CD14-positive monocyte (primary cell): ENCODE measurements around the gene FAM131A. TPM values are rescaled to one million over a fixed set of nuclear protein-coding genes. Genes with fewer than 3 reads are reported as not detected.

Experiments used
- DNase-seq, 3 donors: peaks; one replicate each; pipeline ENCODE4 v3.0.0-alpha.2; 2011 to 2022
- H2AFZ ChIP-seq: 2 replicates; pipeline ENCODE4 v1.6.0; 2012; ENCODE audit warnings: mild to moderate bottlenecking, low read depth, low read length, inconsistent platforms; ENCODE audit not compliant: insufficient read depth, poor library complexity, severe bottlenecking
- H3K27ac ChIP-seq, 2 donors: 1 replicate in 1 of 2; 2 replicates in 1 of 2; pipeline ENCODE4 v1.5.1; 2012 to 2013; ENCODE audit warnings: low read length in 2 of 2, control low read depth in 1 of 2, inconsistent platforms in 1 of 2, low read depth in 1 of 2, mild to moderate bottlenecking in 1 of 2
- H3K27me3 ChIP-seq, 2 donors: one replicate each; pipeline versions ENCODE4 v1.6.0 to v1.6.1; 2011 to 2013; ENCODE audit warnings: low read length in 2 of 2; ENCODE audit not compliant: control insufficient read depth in 2 of 2, insufficient read depth in 2 of 2
- H3K36me3 ChIP-seq, 2 donors: replicated peaks in 1 of 2; 1 replicate in 1 of 2; 2 replicates in 1 of 2; pipeline versions ENCODE4 v1.5.1 to v1.6.1; 2012 to 2013; ENCODE audit warnings: low read length in 2 of 2, control low read depth in 1 of 2, inconsistent platforms in 1 of 2, mild to moderate bottlenecking in 1 of 2; ENCODE audit not compliant: insufficient read depth in 2 of 2, control insufficient read depth in 1 of 2
- H3K4me1 ChIP-seq, 2 donors: 1 replicate in 1 of 2; 2 replicates in 1 of 2; pipeline versions ENCODE4 v1.5.1 to v1.6.1; 2012 to 2013; ENCODE audit warnings: low read length in 2 of 2, control low read depth in 1 of 2, inconsistent platforms in 1 of 2, mild to moderate bottlenecking in 1 of 2, moderate library complexity in 1 of 2; ENCODE audit not compliant: insufficient read depth in 2 of 2, control insufficient read depth in 1 of 2
- H3K4me2 ChIP-seq: replicated peaks from 2 replicates; pipeline ENCODE3; 2012; ENCODE audit warnings: low read length, moderate library complexity, mild to moderate bottlenecking; ENCODE audit not compliant: poor library complexity, severe bottlenecking; ENCODE audit errors: extremely low read depth
- H3K4me3 ChIP-seq, 3 experiments: fragments of 200-600 bp in 1 of 3; sonication (generic) in 1 of 3; replicated peaks in 1 of 3; 1 replicate in 2 of 3; 2 replicates in 1 of 3; pipeline ENCODE4 v1.5.1; 2011 to 2013; ENCODE audit warnings: low read length in 3 of 3, mild to moderate bottlenecking in 3 of 3, control low read depth in 2 of 3, low read depth in 2 of 3, inconsistent platforms in 1 of 3, moderate library complexity in 1 of 3
- H3K79me2 ChIP-seq: 2 replicates; pipeline ENCODE4 v1.6.0; 2012; ENCODE audit warnings: mild to moderate bottlenecking, control low read depth, inconsistent platforms, low read length, moderate library complexity; ENCODE audit not compliant: insufficient read depth
- H3K9ac ChIP-seq: 2 replicates; pipeline ENCODE4 v1.6.0; 2017; ENCODE audit warnings: low read length, mild to moderate bottlenecking; ENCODE audit not compliant: insufficient read depth, poor library complexity, severe bottlenecking
- H3K9me3 ChIP-seq, 2 donors: replicated peaks in 1 of 2; 1 replicate in 1 of 2; 2 replicates in 1 of 2; pipeline versions ENCODE4 v1.5.1 to v1.6.1; 2012 to 2013; ENCODE audit warnings: low read length in 2 of 2, control low read depth in 1 of 2; ENCODE audit not compliant: control insufficient read depth in 1 of 2, insufficient read depth in 1 of 2
- H4K20me1 ChIP-seq: 2 replicates; pipeline ENCODE4 v1.6.0; 2012; ENCODE audit warnings: mild to moderate bottlenecking, low read length, control low read depth, moderate library complexity; ENCODE audit not compliant: insufficient read depth
- H3K27ac Mint-ChIP-seq, 7 donors: one replicate each; pipeline ENCODE4 v1.8.0; 2020; ENCODE audit warnings: mild to moderate bottlenecking in 7 of 7, mixed read lengths in 7 of 7, moderate library complexity in 6 of 7, inconsistent platforms in 2 of 7
- H3K27me3 Mint-ChIP-seq, 3 donors: one replicate each; pipeline ENCODE4 v1.8.0; 2021 to 2022; ENCODE audit warnings: low read depth in 3 of 3, mild to moderate bottlenecking in 3 of 3, mixed read lengths in 3 of 3, moderate library complexity in 3 of 3, inconsistent platforms in 1 of 3
- H3K36me3 Mint-ChIP-seq, 2 donors: one replicate each; pipeline ENCODE4 v1.8.0; 2020; ENCODE audit warnings: mixed read lengths in 2 of 2, inconsistent platforms in 1 of 2, mild to moderate bottlenecking in 1 of 2
- H3K4me1 Mint-ChIP-seq: one replicate; pipeline ENCODE4 v1.8.0; 2020; ENCODE audit warnings: mild to moderate bottlenecking, mixed read lengths
- H3K4me3 Mint-ChIP-seq, 2 donors: one replicate each; pipeline ENCODE4 v1.8.0; 2020; ENCODE audit warnings: mild to moderate bottlenecking in 2 of 2, mixed read lengths in 2 of 2, moderate library complexity in 1 of 2
- H3K9me3 Mint-ChIP-seq, 7 donors: one replicate each; pipeline ENCODE4 v1.8.0; 2020 to 2022; ENCODE audit warnings: mixed read lengths in 7 of 7, mild to moderate bottlenecking in 6 of 7, moderate library complexity in 6 of 7, inconsistent platforms in 2 of 7
- WGBS: methylation state at CpG from one replicate; pipeline ENCODE4 v1.1.5; 2013; ENCODE audit warnings: missing lambda C conversion rate; ENCODE audit not compliant: insufficient coverage; 5-methylcytosine and 5-hydroxymethylcytosine counted together
- intact Hi-C, 2 donors: fragments of 100-400 bp; cut with micrococcal nuclease; formaldehyde crosslinking; loops; one replicate each; pipeline versions ENCODE4 v1.15.0 to v1.15.1; 2023
- polyA plus RNA-seq, 3 donors: library from polyadenylated mRNA; depleted of rRNA in 1 of 3; unstranded in 2 of 3; stranded (reverse) in 1 of 3; fragments of 300-500 nt in 2 of 3; fragments of >200 nt in 1 of 3; fragmentation: Illumina TruSeq in 2 of 3; gene quantifications; 1 replicate in 2 of 3; 2 replicates in 1 of 3; pipeline ENCODE4 v1.2.3, GENCODE V29; 2012 to 2021
- TF ChIP-seq, protein P1 (sequence below): fragments of 200-600 bp; IDR thresholded peaks from one replicate; pipeline ENCODE4 v1.8.0; 2022; ENCODE audit warnings: antibody characterized with exemption, mild to moderate bottlenecking

The FAM131A gene
- polyA plus RNA-seq, 3 donors, result 5.8 to 30.6 (median 7.7) TPM

DNA sequence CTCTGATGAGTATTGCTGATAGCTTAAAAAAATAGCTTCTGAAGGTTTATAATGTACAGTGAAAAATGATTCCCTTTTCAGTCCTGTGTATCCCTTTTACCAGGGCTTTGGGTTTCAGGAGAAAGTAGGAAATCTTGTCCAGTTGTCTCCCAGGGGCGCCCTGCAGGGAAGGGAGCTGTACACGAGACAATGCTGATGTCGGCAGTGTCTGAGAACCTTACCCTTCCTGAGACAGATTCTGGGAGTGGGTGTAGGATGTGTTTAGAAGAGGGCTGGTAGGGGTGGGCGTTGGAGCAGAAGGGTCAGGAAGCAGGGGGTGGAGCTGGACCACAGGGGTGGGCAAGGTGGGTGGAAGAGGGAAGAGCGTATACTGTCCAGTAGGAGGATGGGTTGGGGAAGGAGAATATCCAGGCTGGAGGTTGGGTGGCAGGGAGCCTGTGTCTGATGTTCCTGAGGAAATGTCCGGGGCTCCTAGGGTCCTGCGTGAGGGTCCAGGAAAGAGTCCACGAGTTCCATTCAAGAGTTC, 35.0 kb downstream of the FAM131A start:
- H3K36me3 Mint-ChIP-seq, result peaks cover 19 to 22% of the 10 kb centered on the region in 2 donors
- no peak for DNase-seq
- no peak overlapping the region for H3K4me2 ChIP-seq
- H3K9me3 Mint-ChIP-seq, result peaks cover 0 to 2% (median 0%) of the 10 kb centered on the region in 7 donors
- H2AFZ ChIP-seq, result no peak overlapping the region
- peaks cover 23 to 47% (median 36%) of the 10 kb centered on the region in 3 donors for H3K27me3 Mint-ChIP-seq
- H4K20me1 ChIP-seq, result no peaks in the 10 kb centered on the region
- H3K27ac ChIP-seq, result no peak overlapping the region
- 74% methylated on average over 8 of the region's 8 CpGs for WGBS
- H3K79me2 ChIP-seq, result no peaks in the 10 kb centered on the region
- no peak overlapping the region for H3K9ac ChIP-seq
- peaks cover 12 to 25% of the 10 kb centered on the region in 2 donors for H3K36me3 ChIP-seq
- H3K4me3 ChIP-seq, result no peak overlapping the region
- H3K9me3 ChIP-seq, result no peaks in the 10 kb centered on the region
- H3K27ac Mint-ChIP-seq, result no peak overlapping the region
- intact Hi-C loops, result loop anchor here (10.0 kb wide), 2 partner anchors 402 to 422 kb away; no protein-coding TSS in a partner anchor
- peaks cover 4% of the 10 kb centered on the region for H3K4me1 Mint-ChIP-seq
- H3K4me1 ChIP-seq, result peaks cover 0 to 6% of the 10 kb centered on the region in 2 donors
- H3K4me3 Mint-ChIP-seq, result no peak overlapping the region
- TF ChIP-seq, protein P1, sequence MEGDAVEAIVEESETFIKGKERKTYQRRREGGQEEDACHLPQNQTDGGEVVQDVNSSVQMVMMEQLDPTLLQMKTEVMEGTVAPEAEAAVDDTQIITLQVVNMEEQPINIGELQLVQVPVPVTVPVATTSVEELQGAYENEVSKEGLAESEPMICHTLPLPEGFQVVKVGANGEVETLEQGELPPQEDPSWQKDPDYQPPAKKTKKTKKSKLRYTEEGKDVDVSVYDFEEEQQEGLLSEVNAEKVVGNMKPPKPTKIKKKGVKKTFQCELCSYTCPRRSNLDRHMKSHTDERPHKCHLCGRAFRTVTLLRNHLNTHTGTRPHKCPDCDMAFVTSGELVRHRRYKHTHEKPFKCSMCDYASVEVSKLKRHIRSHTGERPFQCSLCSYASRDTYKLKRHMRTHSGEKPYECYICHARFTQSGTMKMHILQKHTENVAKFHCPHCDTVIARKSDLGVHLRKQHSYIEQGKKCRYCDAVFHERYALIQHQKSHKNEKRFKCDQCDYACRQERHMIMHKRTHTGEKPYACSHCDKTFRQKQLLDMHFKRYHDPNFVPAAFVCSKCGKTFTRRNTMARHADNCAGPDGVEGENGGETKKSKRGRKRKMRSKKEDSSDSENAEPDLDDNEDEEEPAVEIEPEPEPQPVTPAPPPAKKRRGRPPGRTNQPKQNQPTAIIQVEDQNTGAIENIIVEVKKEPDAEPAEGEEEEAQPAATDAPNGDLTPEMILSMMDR, result no peak
- H3K27me3 ChIP-seq, result peaks cover 0 to 21% of the 10 kb centered on the region in 2 donors

DNA sequence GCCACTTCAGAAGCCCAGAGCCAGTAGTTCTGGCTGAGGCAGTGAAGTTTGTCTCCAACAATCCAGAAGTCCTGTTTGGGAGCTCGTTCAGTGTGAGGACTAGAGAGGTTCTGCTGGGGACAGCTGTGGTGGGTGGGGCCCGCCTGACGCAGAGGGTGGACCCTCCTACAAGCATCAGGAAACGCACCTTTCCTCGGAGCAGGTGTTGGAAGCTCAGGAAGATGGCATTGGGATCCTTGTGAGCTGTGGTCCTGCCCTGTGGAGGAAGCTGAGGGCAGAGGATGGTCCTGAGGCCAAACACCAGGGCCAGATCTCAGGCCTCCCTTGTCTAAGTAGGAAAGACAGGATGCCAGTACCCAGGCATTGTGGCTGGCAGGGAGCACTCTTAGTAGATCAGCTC, 35.5 kb downstream of the FAM131A start:
- H3K27me3 Mint-ChIP-seq, result peaks cover 26 to 53% (median 41%) of the 10 kb centered on the region in 3 donors
- intact Hi-C loops, result loop anchor here (10.0 kb wide), 2 partner anchors 402 to 422 kb away; no protein-coding TSS in a partner anchor
- TF ChIP-seq, protein P1, result no peak

More for the DNA sequence above, 35.5 kb downstream of the FAM131A start:
- no peak overlapping the region for H2AFZ ChIP-seq
- Mint-ChIP-seq H3K4me3 (no peak overlapping the region), H3K9me3 (peaks cover 0 to 2% (median 0%) of the 10 kb centered on the region in 7 donors), H3K36me3 (peaks cover 14 to 18% of the 10 kb centered on the region in 2 donors), H3K27ac (no peak overlapping the region), H3K4me1 (peaks cover 4% of the 10 kb centered on the region)
- no peak overlapping the region for H3K4me2 ChIP-seq
- no peaks in the 10 kb centered on the region for H4K20me1 ChIP-seq
- H3K9ac ChIP-seq, result no peak overlapping the region
- H3K4me1 ChIP-seq, result peaks cover 0 to 6% of the 10 kb centered on the region in 2 donors
- H3K36me3 ChIP-seq, result peaks cover 9 to 19% of the 10 kb centered on the region in 2 donors
- no peak overlapping the region for H3K27ac ChIP-seq
- 71% methylated on average over 1 of the region's 5 CpGs for WGBS
- no peak for DNase-seq
- no peaks in the 10 kb centered on the region for H3K79me2 ChIP-seq
- H3K9me3 ChIP-seq, result no peaks in the 10 kb centered on the region
- H3K4me3 ChIP-seq, result no peak overlapping the region
- peaks cover under 1 to 26% of the 10 kb centered on the region in 2 donors for H3K27me3 ChIP-seq
